Aorta (tissue), 5 donors: ENCODE data around the gene TMEM273. TPM values are rescaled to one million over a fixed set of nuclear protein-coding genes. Genes with fewer than 3 reads are reported as not detected.

Experiments
- ATAC-seq: fragments of 200-7000 bp; cut with Tn5 transposase; one replicate; pipeline ENCODE4 v1.9.1; 2022; ENCODE audit warnings: moderate library complexity; ENCODE audit not compliant: low FRiP score
- DNase-seq, 2 donors: peaks; one replicate each; pipeline ENCODE4 v3.0.0-alpha.2; 2020
- H3K27ac ChIP-seq, 2 donors: one replicate each; pipeline ENCODE4 v1.5.1; 2013; ENCODE audit warnings: low read length in 2 of 2, mild to moderate bottlenecking in 2 of 2, moderate library complexity in 2 of 2, control low read depth in 1 of 2, inconsistent platforms in 1 of 2, low read depth in 1 of 2
- H3K27me3 ChIP-seq, 2 donors: one replicate each; pipeline ENCODE4 v1.6.1; 2013; ENCODE audit warnings: control low read depth in 1 of 2, low read length in 1 of 2, mild to moderate bottlenecking in 1 of 2, moderate library complexity in 1 of 2; ENCODE audit not compliant: insufficient read depth in 2 of 2, control insufficient read depth in 1 of 2
- H3K36me3 ChIP-seq, 2 donors: one replicate each; pipeline ENCODE4 v1.6.1; 2013; ENCODE audit warnings: control low read depth in 1 of 2, low read length in 1 of 2, mild to moderate bottlenecking in 1 of 2; ENCODE audit not compliant: insufficient read depth in 2 of 2, control insufficient read depth in 1 of 2
- H3K4me1 ChIP-seq, 2 donors: one replicate each; pipeline ENCODE4 v1.6.1; 2013; ENCODE audit warnings: low read length in 2 of 2, control low read depth in 1 of 2, mild to moderate bottlenecking in 1 of 2, moderate library complexity in 1 of 2; ENCODE audit not compliant: insufficient read depth in 2 of 2, control insufficient read depth in 1 of 2
- H3K4me3 ChIP-seq, 2 donors: one replicate each; pipeline ENCODE4 v1.5.1; 2013; ENCODE audit warnings: low read length in 2 of 2, control low read depth in 1 of 2, mild to moderate bottlenecking in 1 of 2
- H3K9me3 ChIP-seq: one replicate; pipeline ENCODE4 v1.6.1; 2013; ENCODE audit warnings: mild to moderate bottlenecking, low read length; ENCODE audit not compliant: control insufficient read depth
- WGBS, 2 donors: extraction: QIAGEN DNeasy Blood & Tissue Kit; methylation state at CpG; one replicate each; pipeline ENCODE4 v1.1.7; 2013; 5-methylcytosine and 5-hydroxymethylcytosine counted together
- intact Hi-C, 2 donors: fragments of 100-400 bp; cut with DNase I; formaldehyde crosslinking; loops; one replicate each; pipeline versions ENCODE4 v1.14.2 to v1.15.0; 2022
- polyA plus RNA-seq, 2 donors: library from polyadenylated mRNA; stranded (reverse); fragments of 200-250 nt; gene quantifications; one replicate each; pipeline ENCODE4 v1.2.3, GENCODE V29; 2013
- total RNA-seq, 2 donors: library from RNA; stranded (reverse); fragmentation: NEBNext Ultra II Directional; extraction: Animal tissue kit (Norgen Biotek cat#: 25700); gene quantifications; one replicate each; pipeline ENCODE4 v1.2.1, GENCODE V29; 2021
- donor health status: healthy with polysubstance abuse.
- donor health status: Bipolar disorder and iron deficiency.
- donor health status: DM: no; HTN: no; CAD: no.
- donor health status: DM: no; HTN: no; CAD: no.
- donor health status: DM: yes; HTN: yes; CAD: no.

The TMEM273 gene
- total and polyA plus RNA-seq, 4 donors = 3.1 to 44.7 (median 13.9) TPM

DNA sequence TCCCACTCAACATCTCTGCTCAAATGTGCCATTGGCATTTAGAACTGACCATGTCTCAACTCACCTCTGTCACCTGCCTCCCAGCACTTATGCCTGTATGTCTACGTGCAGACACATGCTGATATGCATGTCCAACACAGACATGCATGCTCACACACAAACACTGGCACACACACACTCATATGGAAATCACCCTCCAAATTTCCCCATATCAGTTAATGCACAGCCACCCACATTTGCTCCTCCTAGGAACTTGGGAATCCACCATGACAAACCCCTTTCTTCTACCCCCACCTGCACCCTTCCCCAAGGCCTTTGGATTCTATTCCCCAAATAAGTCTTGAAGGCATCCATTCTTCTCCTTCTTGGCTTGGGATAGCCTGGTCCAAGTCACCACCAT is 58.8 kb downstream of the TMEM273 start:
- no peak for ATAC-seq
- 99 to 100% methylated on average over 1 of the region's 1 CpG for WGBS, 2 donors
- intact Hi-C loops = no loop called here
- H3K36me3 ChIP-seq = no peaks in the 10 kb centered on the region
- no peaks in the 10 kb centered on the region for H3K27me3 ChIP-seq
- DNase-seq = no peak
- H3K27ac ChIP-seq = no peak overlapping the region
- no peaks in the 10 kb centered on the region for H3K4me1 ChIP-seq
- H3K9me3 ChIP-seq = no peaks in the 10 kb centered on the region
- no peak overlapping the region for H3K4me3 ChIP-seq

- intact Hi-C loops = no loop called here
- WGBS, 2 donors = 86 to 91% methylated on average over 4 of the region's 4 CpGs
- no peaks in the 10 kb centered on the region for H3K4me1 ChIP-seq
- H3K4me3 ChIP-seq = no peak overlapping the region
- H3K27me3 ChIP-seq = no peaks in the 10 kb centered on the region
- no peak overlapping the region for H3K27ac ChIP-seq
- H3K9me3 ChIP-seq = no peaks in the 10 kb centered on the region
- H3K36me3 ChIP-seq = no peaks in the 10 kb centered on the region
- ATAC-seq (no peak), DNase-seq (no peak)
Measured at GRCh38 chr10:49128854-49129253, 59.3 kb downstream of the TMEM273 start.

DNA sequence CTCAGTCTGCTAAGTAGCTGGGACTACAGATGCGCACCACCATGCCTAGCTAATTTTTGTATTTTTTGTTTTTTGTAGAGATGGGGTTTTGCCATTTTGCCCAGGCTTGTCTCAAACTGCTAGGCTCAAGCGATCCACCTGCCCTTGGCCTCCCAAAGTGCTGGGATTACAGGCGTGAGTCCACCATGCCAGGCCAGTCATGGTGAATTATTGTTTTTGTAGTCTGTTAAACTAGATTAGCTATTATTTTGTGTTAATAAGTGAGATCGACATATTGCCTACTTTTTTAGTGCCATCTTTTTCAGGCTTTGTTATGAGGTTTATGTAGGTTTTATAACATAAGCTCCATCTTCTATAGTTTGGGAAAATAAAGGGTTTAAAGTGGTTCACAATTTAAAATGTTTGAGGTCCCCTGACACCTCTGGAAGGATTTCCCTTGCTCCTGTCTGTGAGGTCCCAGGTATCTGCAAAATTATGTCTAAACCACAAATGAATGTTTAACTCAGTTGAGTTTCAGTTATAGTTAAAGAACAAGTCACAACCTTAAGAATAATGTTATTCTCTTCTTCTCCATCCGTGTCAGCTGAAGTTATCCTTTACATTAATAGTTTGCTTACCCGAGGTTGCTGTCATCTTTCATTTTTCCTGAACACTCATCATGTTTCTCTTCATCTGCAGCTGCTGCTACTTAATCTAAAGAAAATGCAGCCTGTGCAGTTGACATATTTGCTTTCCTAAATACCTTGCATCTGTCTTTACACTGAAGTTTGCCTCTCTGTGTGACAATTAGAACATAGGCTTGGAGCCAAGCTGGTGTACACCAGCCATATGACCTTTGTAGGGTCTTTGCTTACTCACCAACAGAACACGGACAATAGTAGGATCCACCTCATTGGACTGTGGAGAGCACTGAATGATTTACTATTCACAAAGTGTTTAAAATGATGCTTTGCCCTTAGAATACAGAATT is 63.9 kb downstream of the TMEM273 start:
- Histone ChIP-seq H3K27me3 (no peaks in the 10 kb centered on the region), H3K4me3 (no peak overlapping the region), H3K27ac (no peak overlapping the region), H3K9me3 (no peaks in the 10 kb centered on the region), H3K4me1 (no peaks in the 10 kb centered on the region), H3K36me3 (no peaks in the 10 kb centered on the region)
- no peak for ATAC-seq
- 87 to 91% methylated on average over 7 of the region's 7 CpGs for WGBS, 2 donors
- no peak for DNase-seq
- intact Hi-C loops = no loop called here

- intact Hi-C loops = no loop called here
Measured at GRCh38 chr10:49120911-49121310, 67.3 kb downstream of the TMEM273 start.

GRCh38 chr10:49119746-49120145 is 68.4 kb downstream of the TMEM273 start:
- Histone ChIP-seq H3K9me3 (no peaks in the 10 kb centered on the region), H3K4me1 (no peaks in the 10 kb centered on the region), H3K4me3 (no peak overlapping the region), H3K27ac (no peak overlapping the region), H3K27me3 (no peaks in the 10 kb centered on the region), H3K36me3 (no peaks in the 10 kb centered on the region)
- WGBS, 2 donors = 45 to 49% methylated on average over 3 of the region's 3 CpGs
- intact Hi-C loops = loop anchor here in 1 of 2 donors (10.0 kb wide), 1 partner anchor 95 kb away; no protein-coding TSS in a partner anchor
- ATAC-seq (no peak), DNase-seq (no peak)

More at GRCh38 chr10:49120911-49121310, 67.3 kb downstream of the TMEM273 start:
- H3K27ac ChIP-seq = no peak overlapping the region
- H3K9me3 ChIP-seq = no peaks in the 10 kb centered on the region
- no peaks in the 10 kb centered on the region for H3K36me3 ChIP-seq
- no peak for DNase-seq
- H3K4me1 ChIP-seq = no peaks in the 10 kb centered on the region
- H3K27me3 ChIP-seq = no peaks in the 10 kb centered on the region
- 87 to 89% methylated on average over 3 of the region's 3 CpGs for WGBS, 2 donors
- no peak overlapping the region for H3K4me3 ChIP-seq
- ATAC-seq = no peak

- Histone ChIP-seq H3K9me3 (no peaks in the 10 kb centered on the region), H3K27ac (no peak overlapping the region), H3K4me3 (no peak overlapping the region), H3K36me3 (no peaks in the 10 kb centered on the region), H3K4me1 (no peaks in the 10 kb centered on the region), H3K27me3 (no peaks in the 10 kb centered on the region)
- ATAC-seq (no peak), DNase-seq (no peak)
- WGBS, 2 donors = 59 to 70% methylated on average over 6 of the region's 6 CpGs
- intact Hi-C loops = loop anchor here in 1 of 2 donors (10.0 kb wide), 1 partner anchor 94 kb away; no protein-coding TSS in a partner anchor
Measured at GRCh38 chr10:49118430-49119074, 69.6 kb downstream of the TMEM273 start.

GRCh38 chr10:49117376-49118070 is 70.7 kb downstream of the TMEM273 start:
- Histone ChIP-seq H3K36me3 (no peaks in the 10 kb centered on the region), H3K27ac (no peak overlapping the region)
- WGBS, 2 donors = 50 to 56% methylated on average over 4 of the region's 4 CpGs

GRCh38 chr10:49116509-49117375 is 71.4 kb downstream of the TMEM273 start:
- intact Hi-C loops = loop anchor here in 1 of 2 donors (10.0 kb wide), 1 partner anchor 92 kb away; no protein-coding TSS in a partner anchor
- no peak for ATAC-seq
- H3K4me3 ChIP-seq = no peak overlapping the region
- peaks cover 0 to 4% of the 10 kb centered on the region in 2 donors for H3K4me1 ChIP-seq
- H3K36me3 ChIP-seq = no peaks in the 10 kb centered on the region
- WGBS, 2 donors = 51 to 59% methylated on average over 5 of the region's 5 CpGs
- no peak overlapping the region for H3K27ac ChIP-seq
- no peaks in the 10 kb centered on the region for H3K9me3 ChIP-seq
- no peak for DNase-seq
- H3K27me3 ChIP-seq = no peaks in the 10 kb centered on the region

More at GRCh38 chr10:49117376-49118070, 70.7 kb downstream of the TMEM273 start:
- H3K4me3 ChIP-seq = no peak overlapping the region
- H3K27me3 ChIP-seq = no peaks in the 10 kb centered on the region
- intact Hi-C loops = loop anchor here in 1 of 2 donors (10.0 kb wide), 1 partner anchor 93 kb away; no protein-coding TSS in a partner anchor
- H3K4me1 ChIP-seq = peaks cover 0 to 4% of the 10 kb centered on the region in 2 donors
- no peak for ATAC-seq
- no peaks in the 10 kb centered on the region for H3K9me3 ChIP-seq
- no peak for DNase-seq
